ENCODE measurements around the gene FRAS1. TPM values are rescaled to one million over a fixed set of nuclear protein-coding genes. Genes with fewer than 3 reads are reported as not detected.

FRAS1 gene
- total RNA-seq, 1 donor from 2014 or later: 18.9 TPM

DNA sequence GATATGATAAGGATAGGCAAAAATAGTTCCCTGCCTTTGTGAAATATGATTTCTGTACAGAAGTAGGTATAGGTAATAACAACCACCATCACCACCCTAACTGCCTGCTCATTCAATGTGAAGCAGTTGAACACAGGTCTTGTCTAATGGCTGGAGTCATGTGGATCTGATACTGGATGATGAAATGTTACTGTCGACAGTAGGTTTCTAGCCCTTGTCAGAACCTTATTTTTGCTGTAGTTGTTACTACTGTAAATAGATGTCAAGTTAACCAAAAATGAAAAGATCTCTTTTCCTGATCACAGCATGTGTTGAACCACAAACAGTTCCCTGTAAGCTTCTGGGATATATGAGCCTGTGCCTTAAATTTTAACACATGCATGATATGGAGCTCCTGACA is 142.9 kb downstream of the FRAS1 start:
- no peak for DNase-seq (ENCODE audit: low spot score)

GRCh38 chr4:78200949-78201348 is 143.8 kb downstream of the FRAS1 start:
- no peaks in the 10 kb centered on the region for H3K9me3 Mint-ChIP-seq (ENCODE audit: low read depth)
- H3K4me3 Mint-ChIP-seq (ENCODE audit: unreplicated experiment): no peak overlapping the region
- no peak overlapping the region for H3K27ac Mint-ChIP-seq (ENCODE audit: unreplicated experiment)
- TF ChIP-seq, protein P1, sequence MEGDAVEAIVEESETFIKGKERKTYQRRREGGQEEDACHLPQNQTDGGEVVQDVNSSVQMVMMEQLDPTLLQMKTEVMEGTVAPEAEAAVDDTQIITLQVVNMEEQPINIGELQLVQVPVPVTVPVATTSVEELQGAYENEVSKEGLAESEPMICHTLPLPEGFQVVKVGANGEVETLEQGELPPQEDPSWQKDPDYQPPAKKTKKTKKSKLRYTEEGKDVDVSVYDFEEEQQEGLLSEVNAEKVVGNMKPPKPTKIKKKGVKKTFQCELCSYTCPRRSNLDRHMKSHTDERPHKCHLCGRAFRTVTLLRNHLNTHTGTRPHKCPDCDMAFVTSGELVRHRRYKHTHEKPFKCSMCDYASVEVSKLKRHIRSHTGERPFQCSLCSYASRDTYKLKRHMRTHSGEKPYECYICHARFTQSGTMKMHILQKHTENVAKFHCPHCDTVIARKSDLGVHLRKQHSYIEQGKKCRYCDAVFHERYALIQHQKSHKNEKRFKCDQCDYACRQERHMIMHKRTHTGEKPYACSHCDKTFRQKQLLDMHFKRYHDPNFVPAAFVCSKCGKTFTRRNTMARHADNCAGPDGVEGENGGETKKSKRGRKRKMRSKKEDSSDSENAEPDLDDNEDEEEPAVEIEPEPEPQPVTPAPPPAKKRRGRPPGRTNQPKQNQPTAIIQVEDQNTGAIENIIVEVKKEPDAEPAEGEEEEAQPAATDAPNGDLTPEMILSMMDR (IDR thresholded peaks at IDR 0.05): no peak
- H3K27me3 Mint-ChIP-seq (ENCODE audit: low read depth): peaks cover 4% of the 10 kb centered on the region
- H3K36me3 Mint-ChIP-seq (ENCODE audit: low read depth): no peaks in the 10 kb centered on the region
- peaks cover 6% of the 10 kb centered on the region for H3K4me1 Mint-ChIP-seq (ENCODE audit: low read depth)
- DNase-seq (ENCODE audit: low spot score): no peak

More for the DNA sequence above, 142.9 kb downstream of the FRAS1 start:
- H3K27me3 Mint-ChIP-seq (ENCODE audit: low read depth): peaks cover 4% of the 10 kb centered on the region
- H3K27ac Mint-ChIP-seq (ENCODE audit: unreplicated experiment): no peak overlapping the region
- H3K4me1 Mint-ChIP-seq (ENCODE audit: low read depth): peaks cover 6% of the 10 kb centered on the region
- no peaks in the 10 kb centered on the region for H3K36me3 Mint-ChIP-seq (ENCODE audit: low read depth)
- TF ChIP-seq, protein P1 (IDR thresholded peaks at IDR 0.05): no peak
- no peak overlapping the region for H3K4me3 Mint-ChIP-seq (ENCODE audit: unreplicated experiment)
- H3K9me3 Mint-ChIP-seq (ENCODE audit: low read depth): no peaks in the 10 kb centered on the region

DNA sequence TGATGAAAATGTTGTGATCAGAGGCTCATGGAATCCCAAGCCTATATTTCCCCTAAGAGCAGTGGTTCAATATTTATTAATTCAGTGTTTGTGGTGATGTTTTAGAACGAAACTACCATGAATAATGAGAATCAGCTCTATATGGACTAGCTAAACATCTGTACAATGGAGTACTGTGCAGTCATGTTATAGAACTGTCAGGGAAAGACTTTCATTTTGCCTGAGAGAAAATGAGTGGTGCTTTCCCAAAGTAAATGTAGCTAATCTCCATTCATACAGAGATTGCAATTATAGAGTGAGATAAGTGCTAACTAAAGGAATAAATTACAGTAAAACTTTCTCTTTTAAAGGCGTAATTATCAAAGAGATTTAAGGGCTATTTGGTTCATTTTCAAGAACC is 147.1 kb downstream of the FRAS1 start:
- H3K27ac Mint-ChIP-seq (ENCODE audit: unreplicated experiment): no peak overlapping the region
- no peak overlapping the region for H3K4me3 Mint-ChIP-seq (ENCODE audit: unreplicated experiment)
- H3K27me3 Mint-ChIP-seq (ENCODE audit: low read depth): peaks cover 4% of the 10 kb centered on the region
- no peaks in the 10 kb centered on the region for H3K9me3 Mint-ChIP-seq (ENCODE audit: low read depth)
- H3K4me1 Mint-ChIP-seq (ENCODE audit: low read depth): no peaks in the 10 kb centered on the region
- DNase-seq (ENCODE audit: low spot score): no peak
- no peaks in the 10 kb centered on the region for H3K36me3 Mint-ChIP-seq (ENCODE audit: low read depth)
- TF ChIP-seq, protein P1 (IDR thresholded peaks at IDR 0.05): no peak

DNA sequence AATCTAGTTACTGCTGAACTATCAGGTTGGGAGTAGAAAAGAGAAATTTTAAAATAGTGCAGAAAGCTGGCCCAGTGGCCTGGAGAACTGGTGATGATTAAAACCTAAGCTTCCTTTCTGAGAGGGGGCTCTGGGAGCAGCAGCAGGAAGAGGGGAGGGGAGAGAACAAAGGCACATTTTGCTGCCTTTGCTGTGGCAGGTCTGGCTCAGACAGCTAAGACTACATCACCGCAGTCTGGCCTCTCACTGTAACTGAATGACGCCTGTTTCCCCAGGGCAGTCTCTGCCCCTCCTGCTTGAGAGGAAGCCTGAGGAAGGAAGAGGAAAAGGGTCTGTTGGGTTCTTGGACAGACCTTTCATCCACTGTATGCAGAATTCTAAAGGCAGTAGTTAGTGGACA is 148.5 kb downstream of the FRAS1 start:
- H3K27ac Mint-ChIP-seq (ENCODE audit: unreplicated experiment): no peak overlapping the region
- H3K9me3 Mint-ChIP-seq (ENCODE audit: low read depth): no peaks in the 10 kb centered on the region
- no peaks in the 10 kb centered on the region for H3K36me3 Mint-ChIP-seq (ENCODE audit: low read depth)
- TF ChIP-seq, protein P1 (IDR thresholded peaks at IDR 0.05): no peak
- no peaks in the 10 kb centered on the region for H3K4me1 Mint-ChIP-seq (ENCODE audit: low read depth)
- DNase-seq (ENCODE audit: low spot score): no peak
- peaks cover 4% of the 10 kb centered on the region for H3K27me3 Mint-ChIP-seq (ENCODE audit: low read depth)
- H3K4me3 Mint-ChIP-seq (ENCODE audit: unreplicated experiment): no peak overlapping the region

DNA sequence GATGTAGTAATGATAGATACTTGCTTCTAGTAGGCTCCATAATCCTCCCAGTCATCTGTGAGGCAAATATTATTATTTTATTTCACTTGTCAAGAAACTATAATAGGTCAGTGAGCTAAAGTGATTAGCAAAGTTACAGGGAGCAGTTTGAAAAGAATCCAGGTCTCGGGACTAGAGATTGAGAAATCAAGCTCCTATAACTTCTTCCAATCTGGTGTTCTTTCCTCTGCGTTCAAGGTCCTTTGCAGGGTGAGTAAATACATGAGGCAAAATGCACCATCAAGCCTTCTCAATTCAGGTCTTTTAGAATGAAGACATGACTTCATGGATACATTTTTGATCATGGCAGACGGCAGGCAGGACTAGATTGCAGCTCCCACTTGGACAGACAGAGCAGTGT is 150.4 kb downstream of the FRAS1 start:
- Mint-ChIP-seq H3K4me1 (ENCODE audit: low read depth) (no peaks in the 10 kb centered on the region), H3K27ac (ENCODE audit: unreplicated experiment) (no peak overlapping the region), H3K9me3 (ENCODE audit: low read depth) (no peaks in the 10 kb centered on the region), H3K36me3 (ENCODE audit: low read depth) (no peaks in the 10 kb centered on the region), H3K27me3 (ENCODE audit: low read depth) (peaks cover 4% of the 10 kb centered on the region), H3K4me3 (ENCODE audit: unreplicated experiment) (no peak overlapping the region)
- DNase-seq (ENCODE audit: low spot score): no peak
- TF ChIP-seq, protein P1 (IDR thresholded peaks at IDR 0.05): no peak
